Measurements from ENCODE around the gene KCNAB2.
A peak's percentile ranks its signal among the peaks of the same experiment; 100 is the strongest.

KCNAB2 gene

GRCh38 chr1:6113745-6114144 lies 68.1 kb downstream of the KCNAB2 start:
- DNase-seq: no peak

- no peak for DNase-seq
These were observed 70.4 kb downstream of the KCNAB2 start for GRCh38 chr1:6116137-6116536.

- no peak for DNase-seq
These were observed 71.4 kb downstream of the KCNAB2 start for GRCh38 chr1:6117064-6117463.

- no peak for DNase-seq
These were observed 71.9 kb downstream of the KCNAB2 start for GRCh38 chr1:6117624-6118023.

GRCh38 chr1:6118415-6118814 lies 72.7 kb downstream of the KCNAB2 start:
- DNase-seq: no peak

- DNase-seq: no peak
These were observed 75.3 kb downstream of the KCNAB2 start for GRCh38 chr1:6121021-6121421.

DNA sequence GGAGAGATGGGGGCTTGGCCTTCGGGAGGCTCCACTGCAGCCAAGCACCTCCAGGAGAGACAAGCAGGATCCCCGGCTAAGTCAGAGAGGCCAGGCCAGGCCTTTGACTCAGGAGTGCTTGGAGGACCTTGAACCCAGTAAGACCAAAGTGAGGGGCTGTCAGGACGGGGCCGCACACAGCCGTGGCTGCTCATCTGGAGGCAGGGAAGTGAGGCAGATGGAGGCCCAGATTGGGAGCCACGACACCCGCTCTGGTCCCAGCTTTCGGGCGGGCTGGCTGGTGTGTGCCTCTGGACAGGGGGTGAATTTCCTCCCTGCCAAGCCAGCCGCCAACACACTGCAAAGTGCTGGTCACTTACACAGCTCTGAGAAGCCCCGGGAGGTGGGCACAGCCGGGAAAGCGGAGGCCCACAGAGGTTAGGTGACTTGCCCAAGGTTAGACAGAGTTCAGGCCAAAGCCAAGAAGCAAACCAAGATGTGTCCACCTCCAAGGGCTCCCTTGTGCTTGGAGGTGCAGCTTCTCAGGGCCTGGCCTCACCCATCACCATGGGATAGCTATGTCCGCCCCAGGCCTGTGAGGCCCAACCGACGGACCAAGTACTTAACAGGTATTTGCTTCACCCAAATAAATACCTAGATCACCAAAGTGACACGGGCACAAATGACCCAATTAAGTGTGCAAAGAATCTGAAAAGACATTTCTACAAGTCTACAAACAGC lies 76.1 kb downstream of the KCNAB2 start:
- no peak for DNase-seq

- DNase-seq: no peak
These were observed 77.4 kb downstream of the KCNAB2 start for GRCh38 chr1:6123083-6123482.

GRCh38 chr1:6123816-6124215 lies 78.1 kb downstream of the KCNAB2 start:
- DNase-seq: no peak

- DNase-seq: no peak
These were observed 78.7 kb downstream of the KCNAB2 start for GRCh38 chr1:6124341-6124740.

- no peak for DNase-seq
These were observed 79.2 kb downstream of the KCNAB2 start for GRCh38 chr1:6124746-6125365.

DNA sequence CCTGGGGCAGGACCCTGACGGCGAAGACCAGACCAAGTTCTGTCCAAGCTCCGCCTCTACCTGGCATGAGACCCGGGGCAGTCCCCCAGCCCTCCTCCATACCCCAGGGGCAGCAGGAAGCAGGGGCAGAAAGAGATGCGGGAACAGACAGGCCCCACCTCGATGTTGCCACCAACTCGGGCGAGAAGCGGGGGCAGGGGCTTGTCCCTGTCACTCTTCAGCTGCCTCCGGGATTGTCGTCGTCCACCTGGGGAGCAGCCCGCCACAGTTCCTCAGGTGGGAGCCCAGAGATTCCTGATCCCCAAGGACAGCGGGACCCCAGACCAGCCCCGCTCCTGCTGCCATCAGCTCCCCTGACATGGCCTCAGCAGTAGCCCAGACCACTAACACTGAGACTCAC lies 79.7 kb downstream of the KCNAB2 start:
- DNase-seq: no peak

GRCh38 chr1:6126028-6126427 lies 80.3 kb downstream of the KCNAB2 start:
- no peak for DNase-seq

- DNase-seq: no peak
These were observed 80.9 kb downstream of the KCNAB2 start for GRCh38 chr1:6126521-6127067.

GRCh38 chr1:6127587-6128163 lies 82.0 kb downstream of the KCNAB2 start:
- peak; percentile 61 for DNase-seq

- no peak for DNase-seq
These were observed 82.8 kb downstream of the KCNAB2 start for GRCh38 chr1:6128276-6129081.

DNA sequence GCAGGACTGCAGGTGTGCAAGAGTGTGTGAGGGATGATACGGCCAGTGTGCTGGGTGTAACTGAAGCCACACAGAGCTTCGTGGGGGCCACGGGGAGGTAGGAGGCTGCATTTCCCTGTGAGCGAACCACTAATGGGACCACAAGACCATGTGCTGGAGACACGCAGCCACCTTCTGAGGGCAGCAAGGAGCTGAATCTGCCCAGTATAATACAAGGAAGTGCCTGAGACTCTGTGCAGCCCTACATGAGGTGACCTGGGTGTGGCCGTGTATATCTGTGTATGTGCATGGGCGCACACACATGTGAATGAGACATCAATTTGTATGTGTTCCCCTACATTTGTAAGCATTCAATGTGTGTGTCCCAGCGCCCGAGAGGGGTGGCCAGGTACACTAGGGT lies 83.6 kb downstream of the KCNAB2 start:
- no peak for DNase-seq

DNA sequence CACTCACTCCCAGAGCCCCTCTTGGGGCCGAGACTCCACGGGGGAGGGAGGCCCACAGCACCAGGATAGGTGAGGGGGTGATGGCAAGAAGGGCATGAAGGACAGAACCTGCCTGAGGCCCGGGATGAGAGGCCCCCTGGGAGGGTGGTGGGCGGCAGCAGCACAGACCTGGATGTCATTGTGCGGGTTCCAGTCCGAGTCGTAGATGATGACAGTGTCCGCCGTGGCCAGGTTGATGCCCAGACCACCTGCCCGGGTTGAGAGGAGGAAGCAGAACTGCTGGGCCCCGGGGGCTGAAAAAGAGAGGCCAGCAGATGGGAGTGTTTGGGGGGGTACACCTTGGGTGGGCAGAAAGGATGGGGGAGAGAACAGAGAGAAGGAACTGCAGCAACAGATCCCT lies 84.3 kb downstream of the KCNAB2 start:
- DNase-seq: no peak

DNA sequence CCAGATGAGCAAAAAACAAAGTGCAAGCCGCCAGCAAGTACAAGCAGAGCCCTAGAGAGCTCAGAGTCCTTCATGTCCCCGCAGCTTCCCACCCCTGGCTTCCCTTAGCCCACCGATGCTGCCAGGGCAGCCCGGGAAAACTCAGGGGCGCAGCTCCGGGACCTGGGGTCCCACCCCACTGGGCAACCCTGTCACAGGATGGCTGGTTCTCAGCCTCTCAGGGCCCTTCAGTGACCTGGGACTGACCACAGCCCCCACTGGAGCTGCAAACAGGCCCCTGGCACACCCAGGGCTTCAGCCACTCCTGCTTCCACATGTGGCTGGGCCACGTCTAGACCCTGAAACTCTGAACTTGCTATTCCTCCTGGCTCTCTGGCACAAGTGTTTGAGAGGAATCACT lies 84.9 kb downstream of the KCNAB2 start:
- DNase-seq: no peak

GRCh38 chr1:6131561-6131960 lies 85.9 kb downstream of the KCNAB2 start:
- DNase-seq: no peak

DNA sequence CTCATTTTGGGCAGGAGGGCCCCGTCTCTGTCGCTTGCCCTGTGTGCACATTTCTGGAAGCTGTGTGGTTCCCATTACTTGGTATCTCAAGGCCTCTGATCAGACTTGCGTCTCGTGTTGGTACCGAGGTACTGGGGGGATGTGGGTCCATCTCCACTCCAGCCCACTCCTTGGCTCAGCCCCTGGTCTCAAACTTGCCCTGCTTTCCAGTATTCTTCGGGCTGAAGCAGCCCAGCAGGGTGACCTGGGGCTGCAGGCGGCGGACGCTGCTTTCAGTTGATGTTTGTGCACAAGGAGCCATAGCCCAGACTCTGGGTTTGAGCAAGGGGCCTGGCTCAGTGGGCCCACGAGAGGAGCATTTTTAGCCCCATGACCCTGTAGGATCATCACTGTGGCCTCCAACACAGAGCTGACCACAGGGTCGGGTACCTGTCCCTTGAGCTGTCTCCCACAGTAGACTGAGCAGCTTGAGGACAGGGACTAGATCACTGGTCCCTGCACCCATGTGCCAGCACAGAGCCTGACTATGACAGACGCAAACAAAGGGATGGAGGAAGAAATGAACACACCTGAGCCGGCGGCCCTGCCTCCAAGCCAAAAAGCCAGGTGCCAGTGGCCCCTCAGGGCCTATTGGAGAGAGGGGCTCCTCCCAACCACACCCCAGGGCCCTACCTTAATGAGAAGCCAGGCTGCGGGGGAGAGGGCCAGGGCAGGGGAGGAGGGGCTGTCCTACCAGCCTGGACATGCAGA lies 87.6 kb downstream of the KCNAB2 start:
- no peak for DNase-seq

GRCh38 chr1:6134206-6134605 lies 88.5 kb downstream of the KCNAB2 start:
- DNase-seq: no peak
